Activated naive CD8-positive, alpha-beta T cell treated with anti-CD3 and anti-CD28 coated beads for 36 hours (primary cell): Measurements from ENCODE around the gene HOXA6. TPM values are rescaled to one million over a fixed set of nuclear protein-coding genes. Genes with fewer than 3 reads are reported as not detected.
A peak's percentile ranks its signal among the peaks of the same experiment; 100 is the strongest.

Experiments
- DNase-seq: peaks from one replicate; pipeline ENCODE4 v3.0.0; 2021
- H3K27ac Mint-ChIP-seq: one replicate; pipeline ENCODE4 v1.8.0; 2022; ENCODE audit warnings: mild to moderate bottlenecking, moderate library complexity, mixed read lengths
- H3K27me3 Mint-ChIP-seq: one replicate; pipeline ENCODE4 v1.8.0; 2022; ENCODE audit warnings: mild to moderate bottlenecking, mixed read lengths
- H3K36me3 Mint-ChIP-seq: one replicate; pipeline ENCODE4 v1.8.0; 2021; ENCODE audit warnings: mild to moderate bottlenecking, mixed read lengths
- H3K4me1 Mint-ChIP-seq: one replicate; pipeline ENCODE4 v1.8.0; 2021; ENCODE audit warnings: mixed read lengths
- H3K4me3 Mint-ChIP-seq: one replicate; pipeline ENCODE4 v1.8.0; 2022; ENCODE audit warnings: mild to moderate bottlenecking, moderate library complexity, mixed read lengths
- H3K9me3 Mint-ChIP-seq: one replicate; pipeline ENCODE4 v1.8.0; 2022; ENCODE audit warnings: mixed read lengths
- total RNA-seq, 2 experiments: library from RNA; stranded (reverse); gene quantifications; one replicate each; pipeline ENCODE4 v1.2.3, GENCODE V29; 2021

The HOXA6 gene
- total RNA-seq, 2 experiments from 2014 or later: not detected

DNA sequence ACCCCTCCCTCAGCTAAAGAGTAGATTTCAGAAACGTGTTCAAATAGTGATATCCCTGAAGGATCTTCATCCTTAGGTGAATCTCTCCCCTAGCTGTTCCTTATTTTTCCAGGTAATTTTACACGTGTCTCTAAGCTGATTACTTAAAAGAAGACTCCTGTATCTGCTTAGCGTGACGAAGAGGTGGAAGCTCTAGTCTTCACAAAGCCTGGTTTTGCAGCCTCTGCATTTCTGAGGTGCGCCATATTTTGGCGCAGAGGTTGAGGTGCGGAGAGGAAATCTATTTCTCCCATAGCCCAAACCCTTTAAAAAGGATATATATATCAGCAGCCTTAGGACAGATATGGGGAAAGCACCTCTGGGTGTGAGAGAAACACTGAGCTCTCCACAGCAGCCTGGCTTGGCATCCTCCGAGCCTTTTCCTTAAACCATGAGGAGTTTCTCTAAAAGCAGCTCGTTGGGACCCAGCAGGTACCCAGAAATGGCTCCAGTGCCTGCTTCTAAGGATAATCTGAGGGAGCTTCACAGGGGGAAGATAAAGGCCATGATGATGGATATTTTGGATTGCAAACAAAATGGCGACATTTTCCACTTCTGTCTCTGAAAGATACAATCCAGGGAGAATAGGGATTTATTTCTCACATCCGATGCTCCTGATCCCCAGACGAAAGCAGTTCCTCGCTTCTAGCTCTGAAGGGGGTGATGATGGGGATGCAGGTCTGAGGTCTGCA is 42.1 kb downstream of the HOXA6 start:
- Mint-ChIP-seq H3K4me3 (no peak overlapping the region), H3K4me1 (peaks cover 7% of the 10 kb centered on the region), H3K27ac (no peak overlapping the region), H3K36me3 (peaks cover 2% of the 10 kb centered on the region), H3K9me3 (no peaks in the 10 kb centered on the region), H3K27me3 (peaks cover 58% of the 10 kb centered on the region)
- no peak for DNase-seq

DNA sequence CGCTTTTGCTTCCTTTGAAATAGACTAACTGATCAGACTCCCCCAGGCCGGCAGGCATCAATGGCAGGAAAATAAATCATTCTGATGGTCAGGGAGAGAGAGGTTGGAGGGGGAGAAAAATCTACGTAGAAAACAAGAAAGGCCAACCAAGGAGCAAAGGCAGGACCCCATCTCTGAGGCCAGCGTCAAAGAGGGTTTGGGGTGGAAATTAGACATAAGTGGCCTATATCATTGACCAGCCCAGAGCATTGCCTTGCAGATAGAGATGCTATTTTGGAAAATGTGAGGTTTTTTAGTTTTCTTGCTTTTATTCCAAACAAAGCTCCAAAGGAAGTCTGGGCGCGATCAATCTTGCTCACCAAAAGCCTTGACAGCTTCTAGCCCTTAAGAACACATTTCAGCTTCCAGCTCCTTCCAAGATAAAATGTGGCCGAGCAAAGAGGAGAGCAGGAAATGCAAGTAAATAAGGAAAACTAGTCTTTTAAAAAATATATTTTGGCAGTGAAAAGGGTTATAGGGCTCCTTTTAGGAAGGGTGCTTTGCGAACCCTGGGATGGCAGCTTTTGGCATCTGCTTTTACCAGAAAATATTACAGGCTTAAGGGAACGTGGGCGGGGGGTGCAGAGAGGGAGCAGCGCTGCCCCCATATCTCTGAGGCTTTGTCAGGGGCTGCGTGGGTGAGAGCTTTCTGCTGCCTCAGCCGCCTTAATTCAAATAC is 43.1 kb downstream of the HOXA6 start:
- Mint-ChIP-seq H3K27me3 (peaks cover 68% of the 10 kb centered on the region), H3K27ac (no peak overlapping the region), H3K4me1 (peaks cover 7% of the 10 kb centered on the region), H3K36me3 (peaks cover 2% of the 10 kb centered on the region), H3K9me3 (no peaks in the 10 kb centered on the region), H3K4me3 (no peak overlapping the region)
- DNase-seq: no peak

DNA sequence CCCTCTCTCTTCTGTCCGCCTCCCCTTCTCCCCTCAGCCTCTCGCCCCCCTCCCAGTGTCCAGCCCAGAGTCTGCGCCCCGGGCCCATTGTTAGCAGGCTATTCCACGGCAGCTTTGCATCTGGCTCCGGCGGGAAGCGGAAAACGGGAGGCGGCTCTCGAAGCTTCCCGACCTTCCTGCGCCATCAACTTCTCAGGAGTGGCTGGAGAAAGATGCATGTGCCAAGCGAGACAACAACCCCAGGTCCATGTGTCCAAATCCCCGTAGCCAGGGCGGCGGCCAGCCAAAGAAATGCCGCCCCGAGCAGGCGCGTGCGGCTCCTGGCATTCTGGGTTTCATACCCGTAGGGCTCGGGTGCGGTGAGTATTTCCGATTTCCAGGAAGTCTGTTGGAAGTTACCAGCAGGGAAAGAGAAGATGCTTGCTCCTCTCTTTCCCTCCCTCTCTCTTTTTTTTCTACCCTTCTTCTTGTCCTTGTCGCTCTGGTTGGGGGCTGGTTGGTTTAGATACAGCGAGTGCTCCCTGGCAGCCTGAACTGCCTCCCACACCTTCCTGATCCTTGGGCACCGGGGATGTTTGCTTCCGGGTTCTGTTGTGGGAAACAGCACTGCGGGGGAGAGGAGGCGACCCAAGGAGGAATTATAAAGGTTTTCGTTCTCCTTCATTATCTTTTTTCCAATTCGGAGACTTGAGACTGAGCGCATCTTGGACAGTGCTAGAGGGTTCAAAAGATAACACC is 43.9 kb downstream of the HOXA6 start:
- peaks cover 11% of the 10 kb centered on the region for H3K4me1 Mint-ChIP-seq
- DNase-seq: no peak
- H3K27me3 Mint-ChIP-seq: peaks cover 76% of the 10 kb centered on the region
- H3K9me3 Mint-ChIP-seq: no peaks in the 10 kb centered on the region
- no peak overlapping the region for H3K4me3 Mint-ChIP-seq
- peaks cover 2% of the 10 kb centered on the region for H3K36me3 Mint-ChIP-seq
- no peak overlapping the region for H3K27ac Mint-ChIP-seq

DNA sequence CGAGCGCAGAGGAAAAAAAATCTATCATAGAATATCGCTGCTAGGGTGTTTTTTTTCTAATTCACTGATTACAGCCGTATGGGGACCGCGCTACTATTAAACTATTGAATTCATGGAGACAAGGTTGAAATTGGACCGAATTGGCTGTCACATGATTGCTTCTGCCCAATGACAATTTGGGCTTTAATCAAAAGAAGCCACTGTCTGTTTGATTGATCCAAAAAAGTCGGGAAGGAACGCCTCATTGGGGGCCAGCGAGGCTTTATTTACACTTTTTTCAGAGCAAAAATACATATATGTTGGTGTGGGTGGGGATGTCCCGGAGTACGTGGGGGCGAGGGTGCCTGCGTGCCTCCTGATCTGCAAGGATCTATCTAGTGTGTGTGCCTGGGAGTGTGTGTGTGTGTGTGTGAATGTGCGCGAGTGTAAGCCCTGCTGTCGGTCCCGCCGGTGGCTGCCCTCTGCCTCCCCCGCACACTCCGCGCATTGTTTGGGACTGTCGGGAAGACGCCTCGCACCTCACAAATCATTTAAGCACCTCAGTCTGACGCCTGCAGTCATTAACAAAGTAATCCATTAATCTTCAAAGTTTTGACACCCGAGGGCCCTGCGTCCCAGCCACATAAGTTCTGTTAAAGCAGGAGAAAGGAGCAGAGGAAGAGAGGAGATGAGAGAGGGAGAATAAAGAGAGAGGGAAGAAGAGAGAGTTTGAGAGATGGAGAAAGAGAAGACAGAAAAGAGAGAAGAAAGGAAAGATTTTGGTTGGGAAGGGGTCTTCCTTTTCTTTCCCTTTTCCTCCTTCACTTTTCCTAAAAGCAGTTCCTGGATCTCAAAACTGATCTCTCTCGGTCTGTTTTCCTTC is 44.8 kb downstream of the HOXA6 start, which contains the start of gene HOXA2:
TSS of gene HOXA2 (minus strand) at position 103 of the 862 bp plus-strand sequence. CDS start 183 bp downstream, outside the sequence.
- Mint-ChIP-seq H3K9me3 (no peaks in the 10 kb centered on the region), H3K4me1 (peaks cover 12% of the 10 kb centered on the region), H3K27me3 (peaks cover 85% of the 10 kb centered on the region), H3K27ac (no peak within 1 kb of the TSS), H3K36me3 (peaks cover 2% of the 10 kb centered on the region), H3K4me3 (peak within 1 kb of the TSS; percentile 50)
- no peak for DNase-seq

DNA sequence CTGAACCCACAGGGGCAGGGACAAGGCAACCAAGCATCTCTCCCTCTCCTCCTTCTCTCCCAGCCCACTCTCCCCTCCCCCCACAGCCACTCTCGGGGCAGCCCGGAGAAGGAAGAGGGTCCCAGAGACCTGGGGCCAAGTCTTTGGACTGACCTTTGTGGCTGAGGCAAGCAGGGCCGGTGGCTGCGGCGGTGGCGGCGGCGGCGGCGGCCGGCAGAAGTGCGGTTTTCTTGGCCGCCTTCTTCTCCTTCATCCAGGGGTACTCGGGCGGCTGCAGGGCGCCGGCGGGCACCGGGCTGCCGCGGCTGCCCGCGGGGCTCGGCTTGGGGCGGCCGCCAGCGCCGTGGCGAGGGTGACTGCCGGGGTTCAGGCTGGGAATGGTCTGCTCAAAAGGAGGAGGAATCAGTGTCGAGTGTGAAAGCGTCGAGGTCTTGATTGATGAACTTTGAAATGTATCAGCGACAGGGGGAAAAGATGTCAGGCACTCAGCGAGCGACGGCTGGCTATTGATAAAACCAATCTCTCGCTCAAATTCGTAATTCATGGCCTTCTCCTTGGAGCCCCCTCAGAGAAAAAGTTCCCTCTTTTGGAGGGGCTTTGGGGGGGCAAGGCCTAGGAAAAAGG is 45.5 kb downstream of the HOXA6 start:
- Mint-ChIP-seq H3K4me1 (peaks cover 20% of the 10 kb centered on the region), H3K9me3 (no peaks in the 10 kb centered on the region), H3K27ac (no peak overlapping the region), H3K4me3 (peak overlapping the region; percentile 50), H3K27me3 (peaks cover 92% of the 10 kb centered on the region), H3K36me3 (peaks cover 2% of the 10 kb centered on the region)
- no peak for DNase-seq

DNA sequence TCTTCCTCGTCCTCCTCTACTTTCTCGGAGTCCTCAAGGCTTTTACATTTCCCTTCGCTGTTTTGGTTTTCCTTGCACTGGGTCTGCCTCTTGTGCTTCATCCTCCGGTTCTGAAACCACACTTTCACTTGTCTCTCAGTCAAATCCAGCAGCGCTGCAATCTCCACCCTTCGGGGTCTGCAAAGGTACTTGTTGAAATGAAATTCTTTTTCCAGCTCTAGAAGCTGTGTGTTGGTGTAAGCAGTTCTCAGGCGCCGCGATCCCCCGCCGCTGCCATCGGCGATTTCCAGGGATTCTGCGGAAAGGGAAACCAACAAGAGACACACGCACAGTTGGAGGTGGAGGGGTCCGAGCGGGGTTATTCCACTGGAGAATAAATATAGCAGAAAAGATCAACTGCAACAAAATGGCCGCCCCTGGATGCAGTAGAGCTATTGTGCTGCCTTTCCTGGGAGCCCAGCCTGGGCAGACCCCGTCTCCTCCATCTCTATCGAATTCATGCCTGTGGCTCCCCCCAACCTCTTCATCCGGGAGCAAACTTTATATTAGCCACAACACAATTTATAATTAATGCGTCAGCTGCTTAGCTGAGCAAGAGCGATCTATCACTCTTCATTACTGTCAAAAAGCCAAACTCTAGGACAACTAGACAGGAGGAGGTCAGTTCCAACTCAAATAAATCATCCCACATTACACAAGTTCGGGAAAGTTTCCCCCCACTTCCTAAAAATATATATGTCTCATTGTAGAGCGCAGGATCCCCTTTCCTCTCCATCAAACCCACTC is 46.2 kb downstream of the HOXA6 start:
- H3K4me1 Mint-ChIP-seq: peaks cover 21% of the 10 kb centered on the region

DNA sequence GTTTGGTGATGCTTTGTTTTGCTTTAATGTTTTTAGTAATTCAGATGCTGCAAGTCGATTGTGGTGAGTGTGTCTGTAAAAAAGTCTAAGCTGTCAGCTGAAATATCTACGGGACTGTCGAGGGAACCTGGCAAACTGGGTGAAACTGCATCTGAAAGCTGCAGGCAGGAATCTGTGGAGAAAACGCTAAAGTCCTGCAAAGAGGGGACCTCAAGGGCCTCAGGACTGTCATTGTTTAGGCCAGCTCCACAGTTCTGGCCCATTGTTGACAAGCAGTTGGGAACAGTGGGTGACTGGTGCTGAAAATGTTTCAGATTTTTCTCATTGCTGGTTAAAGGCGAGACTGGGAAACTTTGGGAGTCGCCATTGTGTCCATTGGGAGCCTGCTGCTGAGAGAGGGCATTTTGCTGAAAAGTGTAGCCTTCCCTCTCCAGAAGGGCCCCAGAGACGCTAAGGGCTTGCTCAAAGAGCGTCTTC is 46.8 kb downstream of the HOXA6 start:
- Mint-ChIP-seq H3K4me3 (no peak overlapping the region), H3K9me3 (no peaks in the 10 kb centered on the region), H3K27me3 (peaks cover 92% of the 10 kb centered on the region), H3K36me3 (peaks cover 2% of the 10 kb centered on the region), H3K4me1 (peaks cover 21% of the 10 kb centered on the region), H3K27ac (no peak overlapping the region)
- DNase-seq: no peak

More for the DNA sequence above, 46.2 kb downstream of the HOXA6 start:
- no peak overlapping the region for H3K27ac Mint-ChIP-seq
- no peak overlapping the region for H3K4me3 Mint-ChIP-seq
- no peaks in the 10 kb centered on the region for H3K9me3 Mint-ChIP-seq
- H3K36me3 Mint-ChIP-seq: peaks cover 2% of the 10 kb centered on the region
- no peak for DNase-seq
- peaks cover 94% of the 10 kb centered on the region for H3K27me3 Mint-ChIP-seq

DNA sequence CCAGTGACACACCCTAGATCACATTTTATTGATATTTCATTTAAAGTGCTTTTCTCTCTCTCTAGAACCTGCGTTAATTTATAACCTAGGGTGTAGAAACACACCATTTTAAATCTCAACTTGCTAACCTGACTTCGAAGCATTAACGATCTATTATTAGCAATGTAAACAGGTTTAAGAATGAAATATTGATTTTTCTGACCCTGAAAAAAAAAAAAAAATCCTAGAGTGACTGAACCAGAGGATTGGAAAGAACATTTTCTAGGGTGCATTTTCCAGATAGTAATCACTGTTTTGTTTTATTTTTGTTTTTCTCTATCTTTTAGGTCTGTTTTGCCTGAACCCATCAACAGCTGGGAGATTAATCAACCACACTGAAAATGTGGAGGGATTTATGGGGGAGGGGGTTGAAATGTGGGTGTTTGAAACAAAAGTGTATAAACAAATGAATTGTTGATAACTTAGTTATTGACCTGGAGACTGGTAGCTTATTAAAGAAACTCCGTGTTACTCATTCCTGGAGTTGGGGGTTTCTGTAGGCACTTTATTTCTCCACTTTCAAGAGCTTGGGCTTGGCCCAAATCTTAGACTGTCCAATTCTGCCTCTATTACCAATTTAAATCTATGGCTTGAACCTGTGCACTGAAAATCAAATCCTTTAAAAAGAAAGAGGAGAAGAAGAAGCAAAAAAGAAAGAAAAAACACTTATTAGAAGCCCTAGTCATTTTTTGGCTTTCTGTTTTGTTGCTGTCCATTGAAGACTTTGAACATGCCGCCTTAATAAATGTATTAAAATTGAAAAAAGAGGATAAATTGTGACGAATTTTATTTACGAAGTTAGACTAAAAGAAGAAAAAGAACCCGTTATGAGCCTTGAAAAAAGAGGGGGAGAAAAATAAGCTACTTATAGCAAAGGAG is 47.9 kb downstream of the HOXA6 start:
- Mint-ChIP-seq H3K27ac (no peak overlapping the region), H3K9me3 (no peaks in the 10 kb centered on the region), H3K4me1 (peaks cover 28% of the 10 kb centered on the region)

DNA sequence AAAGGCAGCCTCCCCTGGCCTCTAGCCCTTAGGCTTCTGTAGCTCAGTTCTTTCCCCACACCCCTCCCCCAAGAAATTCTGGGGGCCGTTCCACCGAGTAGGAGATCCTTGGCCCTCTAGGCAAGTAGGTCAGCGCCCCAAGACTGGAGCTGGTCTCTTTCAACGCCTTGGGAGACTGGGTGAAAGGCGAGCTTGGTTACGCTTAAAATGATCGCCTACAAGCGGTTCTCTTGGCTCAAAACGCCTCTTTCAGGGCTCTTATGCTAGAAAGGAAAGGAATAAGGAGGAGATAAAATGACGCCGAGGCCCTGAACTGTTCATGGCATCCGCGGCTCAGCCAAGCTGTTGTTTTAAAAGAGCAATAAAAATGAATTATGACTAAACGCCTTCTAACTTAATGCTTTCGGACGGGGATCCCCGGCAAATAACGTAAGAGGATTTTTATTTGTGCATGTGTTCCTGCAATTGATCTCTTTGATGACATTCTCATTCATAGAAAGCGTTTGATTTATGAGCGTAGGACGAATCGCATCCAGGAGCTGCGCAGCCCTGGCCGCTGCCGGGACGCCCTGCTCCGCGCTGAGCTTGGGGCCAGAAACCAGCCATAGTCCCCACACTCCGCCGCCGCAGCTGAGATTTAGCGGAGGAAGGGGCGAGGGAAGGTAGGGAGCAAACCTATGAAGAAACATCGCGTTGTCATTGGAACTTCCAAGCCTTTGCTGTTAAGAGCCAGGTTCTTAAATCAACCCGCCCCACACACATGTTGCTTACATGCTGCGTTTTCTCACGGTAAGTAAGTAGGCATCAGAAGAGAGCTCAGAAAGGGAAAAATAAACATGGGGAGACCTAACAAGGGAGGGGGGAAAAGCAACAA is 48.8 kb downstream of the HOXA6 start:
- DNase-seq: no peak
- Mint-ChIP-seq H3K9me3 (no peaks in the 10 kb centered on the region), H3K27ac (no peak overlapping the region), H3K4me3 (no peak overlapping the region), H3K4me1 (peaks cover 30% of the 10 kb centered on the region), H3K36me3 (peaks cover 2% of the 10 kb centered on the region), H3K27me3 (peaks cover 92% of the 10 kb centered on the region)

More for the DNA sequence above, 47.9 kb downstream of the HOXA6 start:
- no peak for DNase-seq
- H3K4me3 Mint-ChIP-seq: no peak overlapping the region
- peaks cover 92% of the 10 kb centered on the region for H3K27me3 Mint-ChIP-seq
- H3K36me3 Mint-ChIP-seq: peaks cover 2% of the 10 kb centered on the region

DNA sequence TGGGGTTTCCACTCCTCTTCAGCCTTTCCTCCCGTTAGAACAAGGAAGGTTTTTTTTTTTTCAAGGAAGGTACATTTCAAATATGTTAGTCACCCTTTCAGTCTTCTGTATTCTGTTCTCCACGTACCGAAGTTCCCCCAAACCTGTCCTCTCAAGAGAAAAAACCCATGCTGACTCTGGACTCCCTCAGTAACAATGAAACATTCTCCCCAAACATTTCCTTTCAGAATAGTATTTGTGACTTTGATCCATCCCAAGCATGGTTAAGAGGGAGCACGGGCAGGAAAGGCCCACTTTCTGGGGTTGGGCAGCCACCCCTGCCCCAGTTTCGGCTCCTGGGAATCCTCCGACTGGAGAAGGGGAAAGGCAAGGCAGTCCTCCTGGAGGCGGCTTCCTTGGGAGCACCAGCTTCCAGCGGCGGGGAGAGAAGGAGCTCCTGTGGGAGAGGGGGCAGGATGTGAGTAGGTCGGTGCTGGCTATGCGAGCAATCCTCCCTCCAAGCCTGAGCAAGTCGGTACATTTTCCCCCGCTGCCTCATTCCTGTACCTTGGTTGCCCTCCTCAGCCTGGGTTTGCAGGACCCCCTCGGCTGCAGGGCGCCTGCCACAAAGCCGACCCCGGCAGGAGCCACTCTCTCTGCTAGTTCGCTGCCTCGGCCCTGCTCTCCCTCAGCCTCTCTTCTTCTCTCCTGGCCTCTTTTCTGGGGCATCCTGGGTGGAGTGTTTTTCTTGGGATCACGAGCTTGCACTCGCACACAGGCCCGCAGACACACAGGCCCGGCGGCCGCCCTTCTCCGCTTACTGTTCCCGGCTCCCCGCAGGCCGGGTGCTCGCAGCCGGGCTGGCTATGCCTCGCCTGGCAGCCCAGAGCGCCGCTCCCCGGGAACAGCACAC is 49.6 kb downstream of the HOXA6 start:
- DNase-seq: no peak
- H3K4me3 Mint-ChIP-seq: peak overlapping the region; percentile 83
- H3K27ac Mint-ChIP-seq: no peak overlapping the region
- peaks cover 2% of the 10 kb centered on the region for H3K36me3 Mint-ChIP-seq
- peaks cover 92% of the 10 kb centered on the region for H3K27me3 Mint-ChIP-seq
- H3K9me3 Mint-ChIP-seq: no peaks in the 10 kb centered on the region
- peaks cover 29% of the 10 kb centered on the region for H3K4me1 Mint-ChIP-seq
